Transverse colon (tissue), 4 donors: ENCODE measurements around the gene LAMA3. TPM values are rescaled to one million over a fixed set of nuclear protein-coding genes. Genes with fewer than 3 reads are reported as not detected.

Experiments used
- DNase-seq: peaks from one replicate; pipeline ENCODE4 v3.0.0-alpha.2; 2019
- H3K27ac ChIP-seq, 4 donors: fragments of 200-600 bp; sonication (generic); 2 replicates each; pipeline ENCODE4 v1.5.1; 2016 to 2018; ENCODE audit warnings: inconsistent platforms in 4 of 4
- H3K27me3 ChIP-seq: fragments of 200-600 bp; sonication (generic); 2 replicates; pipeline ENCODE4 v1.5.1; 2017; ENCODE audit warnings: inconsistent platforms
- H3K36me3 ChIP-seq, 4 donors: fragments of 200-600 bp; sonication (generic); 2 replicates each; pipeline ENCODE4 v1.5.1; 2017 to 2019; ENCODE audit warnings: inconsistent platforms in 4 of 4
- H3K4me1 ChIP-seq, 4 donors: fragments of 200-600 bp; sonication (generic); 2 replicates each; pipeline ENCODE4 v1.5.1; 2017 to 2020; ENCODE audit warnings: inconsistent platforms in 4 of 4
- H3K4me3 ChIP-seq, 4 donors: fragments of 200-600 bp; sonication (generic); 1 replicate in 1 of 4; 2 replicates in 3 of 4; pipeline versions ENCODE4 v1.5.1 to v1.6.1; 2017 to 2019; ENCODE audit warnings: inconsistent platforms in 4 of 4
- H3K9me3 ChIP-seq, 2 donors: fragments of 200-600 bp; sonication (generic); 2 replicates each; pipeline ENCODE4 v1.5.1; 2017 to 2019; ENCODE audit warnings: inconsistent platforms in 2 of 2
- EP300 ChIP-seq: sonication (generic); formaldehyde crosslinking; IDR thresholded peaks from one replicate; pipeline ENCODE4 v1.6.1; 2017; ENCODE audit warnings: antibody characterized with exemption, low read depth
- POLR2A ChIP-seq: fragments of 450-650 bp; IDR thresholded peaks from one replicate; pipeline ENCODE4 v1.6.1; 2016; ENCODE audit warnings: antibody characterized with exemption, mild to moderate bottlenecking, moderate library complexity
- POLR2AphosphoS5 ChIP-seq, 3 donors: sonication (generic); formaldehyde crosslinking; IDR thresholded peaks; one replicate each; pipeline ENCODE4 v1.6.1; 2016; ENCODE audit warnings: antibody characterized with exemption in 3 of 3
- WGBS, 2 donors: methylation state at CpG; one replicate each; pipeline ENCODE4 v1.1.5; 2018; ENCODE audit warnings: low coverage in 1 of 2; 5-methylcytosine and 5-hydroxymethylcytosine counted together
- in situ Hi-C, 4 donors: fragments of 200-750 bp; cut with MboI; loops; one replicate each; pipeline versions ENCODE4 v1.15.0 to v1.15.1; 2017; ENCODE audit warnings: low sequenced_read_pairs in 3 of 4, low pct_ligation_motif_present in 1 of 4, low pct_unique_long_range_greater_than_20kb in 1 of 4
- intact Hi-C: fragments of 100-400 bp; cut with DNase I; formaldehyde crosslinking; loops from one replicate; pipeline ENCODE4 v1.15.1; 2023; ENCODE audit warnings: low total_unique reads
- total RNA-seq, 4 donors: library from RNA; depleted of rRNA; stranded (reverse); fragments of >200 nt; gene quantifications; one replicate each; pipeline ENCODE4 v1.1.0, GENCODE V29; 2016
- TF ChIP-seq, protein P1 (sequence below), 5 experiments: fragments of 200-600 bp in 3 of 5; fragments of 450-650 bp in 2 of 5; sonication (generic) in 3 of 5; IDR thresholded peaks; 1 replicate in 2 of 5; 2 replicates in 3 of 5; pipeline ENCODE4 v1.5.1; 2016 to 2017; ENCODE audit warnings: antibody characterized with exemption in 5 of 5, inconsistent platforms in 3 of 5, mild to moderate bottlenecking in 2 of 5, moderate library complexity in 1 of 5

Gene LAMA3
- total RNA-seq, 4 donors from 2014 or later, result 17.5 to 71.8 (median 47.4) TPM

DNA sequence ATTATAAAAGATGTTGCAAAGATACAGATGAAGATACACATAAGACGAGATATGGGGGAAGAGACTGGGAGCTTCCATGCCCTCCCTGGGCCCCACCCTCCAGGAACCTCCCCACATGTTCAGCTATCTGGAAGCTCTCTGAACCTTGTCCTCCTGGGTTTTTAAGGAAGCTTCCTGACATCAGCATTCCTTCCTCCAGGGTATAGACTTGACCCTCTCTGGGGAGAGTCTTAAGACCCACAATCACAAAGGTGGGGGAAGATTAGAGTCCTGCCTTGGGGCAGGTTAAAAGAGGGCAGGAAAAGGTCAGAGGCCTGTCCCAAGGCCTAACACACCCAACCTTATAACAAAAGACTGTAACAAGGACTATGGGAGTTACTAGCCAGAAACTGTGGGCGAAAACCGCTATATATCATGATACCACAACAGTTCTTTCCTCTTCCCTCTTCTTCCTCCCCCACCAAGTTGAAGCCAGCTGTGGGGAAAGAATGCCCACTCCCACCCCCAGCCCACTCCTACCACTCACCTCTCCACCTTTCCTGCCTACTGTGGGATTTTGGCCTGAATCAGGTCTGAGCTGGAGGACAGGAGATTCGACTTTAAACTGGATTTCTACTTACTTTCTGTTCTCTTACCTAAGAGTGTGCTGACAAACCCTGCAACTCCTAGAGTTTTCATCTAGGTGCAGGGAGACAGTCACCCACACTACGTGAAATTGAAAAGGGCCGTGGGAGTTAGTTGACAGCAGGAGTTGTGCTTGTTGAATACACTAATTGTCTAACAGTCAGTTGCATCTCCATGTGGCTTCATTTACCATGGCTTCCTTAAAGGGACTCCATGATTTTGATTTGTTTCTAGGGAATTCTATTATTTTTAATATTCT, 105.0 kb downstream of the LAMA3 start:
- intact Hi-C loops, result no loop called here
- WGBS, 2 donors, result 85 to 87% methylated on average over 5 to 6 of the region's 6 CpGs
- in situ Hi-C loops, result loop anchor here in 1 of 4 donors (25.0 kb wide), 1 partner anchor 107 kb away; the partner anchor contains the start of gene LAMA3
- no peak for DNase-seq
- Histone ChIP-seq H3K27ac (no peak overlapping the region), H3K4me1 (no peaks in the 10 kb centered on the region), H3K4me3 (no peak overlapping the region), H3K27me3 (no peaks in the 10 kb centered on the region), H3K9me3 (no peaks in the 10 kb centered on the region), H3K36me3 (no peaks in the 10 kb centered on the region)
- TF ChIP-seq, protein P1, sequence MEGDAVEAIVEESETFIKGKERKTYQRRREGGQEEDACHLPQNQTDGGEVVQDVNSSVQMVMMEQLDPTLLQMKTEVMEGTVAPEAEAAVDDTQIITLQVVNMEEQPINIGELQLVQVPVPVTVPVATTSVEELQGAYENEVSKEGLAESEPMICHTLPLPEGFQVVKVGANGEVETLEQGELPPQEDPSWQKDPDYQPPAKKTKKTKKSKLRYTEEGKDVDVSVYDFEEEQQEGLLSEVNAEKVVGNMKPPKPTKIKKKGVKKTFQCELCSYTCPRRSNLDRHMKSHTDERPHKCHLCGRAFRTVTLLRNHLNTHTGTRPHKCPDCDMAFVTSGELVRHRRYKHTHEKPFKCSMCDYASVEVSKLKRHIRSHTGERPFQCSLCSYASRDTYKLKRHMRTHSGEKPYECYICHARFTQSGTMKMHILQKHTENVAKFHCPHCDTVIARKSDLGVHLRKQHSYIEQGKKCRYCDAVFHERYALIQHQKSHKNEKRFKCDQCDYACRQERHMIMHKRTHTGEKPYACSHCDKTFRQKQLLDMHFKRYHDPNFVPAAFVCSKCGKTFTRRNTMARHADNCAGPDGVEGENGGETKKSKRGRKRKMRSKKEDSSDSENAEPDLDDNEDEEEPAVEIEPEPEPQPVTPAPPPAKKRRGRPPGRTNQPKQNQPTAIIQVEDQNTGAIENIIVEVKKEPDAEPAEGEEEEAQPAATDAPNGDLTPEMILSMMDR (IDR thresholded peaks at IDR 0.05), result no peak
- TF ChIP-seq EP300, result no peak
- TF ChIP-seq POLR2AphosphoS5 (IDR thresholded peaks at IDR 0.05), result no peak
- TF ChIP-seq POLR2A, result no peak

DNA sequence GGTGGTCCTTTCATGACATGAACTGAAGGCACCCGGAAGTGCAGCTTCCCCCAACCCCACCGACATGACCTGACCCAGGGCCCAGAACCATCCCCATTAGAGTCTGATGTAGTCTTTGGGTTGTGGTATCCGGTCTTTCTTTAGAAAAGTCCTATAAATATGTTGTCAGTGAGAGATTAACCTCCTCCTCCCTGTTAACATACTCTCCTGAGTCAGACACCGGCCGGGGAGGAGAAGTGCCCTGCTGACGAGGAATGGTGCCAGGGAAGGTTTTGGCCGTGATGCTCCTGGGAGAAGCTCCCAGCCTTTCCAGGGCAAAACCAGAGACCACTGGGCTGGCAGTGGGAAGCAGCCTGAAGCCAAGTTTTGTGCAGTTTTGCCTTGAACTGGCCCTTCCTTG, 109.0 kb downstream of the LAMA3 start:
- in situ Hi-C loops (loop anchor here in 1 of 4 donors (25.0 kb wide), 1 partner anchor 111 kb away; the partner anchor contains the start of gene LAMA3), intact Hi-C loops (no loop called here)
- no peak for DNase-seq
- WGBS, 2 donors, result 74 to 80% methylated on average over 2 to 7 of the region's 7 CpGs
- Histone ChIP-seq H3K36me3 (no peaks in the 10 kb centered on the region), H3K4me1 (no peaks in the 10 kb centered on the region), H3K27me3 (no peaks in the 10 kb centered on the region), H3K27ac (no peak overlapping the region), H3K9me3 (no peaks in the 10 kb centered on the region), H3K4me3 (no peak overlapping the region)
- TF ChIP-seq, protein P1 (IDR thresholded peaks at IDR 0.05), result no peak
- TF ChIP-seq POLR2A, result no peak
- no peak for TF ChIP-seq POLR2AphosphoS5 (IDR thresholded peaks at IDR 0.05)
- no peak for TF ChIP-seq EP300

DNA sequence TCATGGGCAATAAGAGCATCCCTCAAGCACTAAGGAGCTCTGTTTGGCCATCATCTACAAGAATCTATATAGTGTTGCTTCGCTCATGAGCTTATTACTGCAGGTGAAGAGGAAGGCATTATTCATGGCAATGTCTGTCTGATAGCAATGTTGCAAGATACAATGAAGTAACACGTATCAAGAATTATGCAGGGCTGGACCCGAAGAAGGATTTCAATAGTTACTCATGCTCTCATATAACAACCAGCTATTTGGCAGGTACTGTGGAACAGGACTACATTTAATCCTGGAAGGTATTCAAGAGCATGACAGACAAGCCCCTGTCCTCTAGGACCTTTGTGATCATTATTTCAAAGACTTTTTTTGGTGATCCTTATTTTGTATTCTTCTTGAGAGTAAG, 109.6 kb downstream of the LAMA3 start:
- DNase-seq, result no peak
- TF ChIP-seq POLR2A, result no peak
- TF ChIP-seq, protein P1 (IDR thresholded peaks at IDR 0.05), result no peak
- no peaks in the 10 kb centered on the region for H3K9me3 ChIP-seq
- no peaks in the 10 kb centered on the region for H3K4me1 ChIP-seq
- no peaks in the 10 kb centered on the region for H3K27me3 ChIP-seq
- intact Hi-C loops (no loop called here), in situ Hi-C loops (loop anchor here in 1 of 4 donors (25.0 kb wide), 1 partner anchor 112 kb away; the partner anchor contains the start of gene LAMA3)
- H3K36me3 ChIP-seq, result no peaks in the 10 kb centered on the region
- H3K27ac ChIP-seq, result no peak overlapping the region
- WGBS, 2 donors, result 60 to 74% methylated on average over 3 of the region's 3 CpGs
- no peak overlapping the region for H3K4me3 ChIP-seq

DNA sequence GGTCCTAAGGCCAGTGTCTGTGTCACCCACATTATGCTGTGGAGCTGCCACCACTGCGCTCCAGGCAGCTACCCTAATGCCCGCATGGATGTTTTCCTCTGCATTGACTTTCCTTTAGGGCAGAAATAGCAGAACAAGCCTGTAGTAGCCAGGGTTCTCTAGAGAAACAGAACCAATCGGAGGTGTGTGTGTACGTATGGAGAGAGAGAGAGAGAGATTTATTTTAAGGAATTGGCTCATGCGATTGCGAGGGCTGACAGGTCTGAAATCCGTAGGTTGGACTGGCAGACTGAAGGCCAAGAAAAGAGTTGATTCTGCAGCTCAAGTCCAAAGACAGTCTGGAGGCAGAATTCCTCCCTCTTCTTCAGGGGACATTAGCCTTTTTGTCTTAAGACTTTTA, 110.3 kb downstream of the LAMA3 start:
- WGBS, 2 donors, result 94 to 100% methylated on average over 5 to 7 of the region's 7 CpGs
- intact Hi-C loops (no loop called here), in situ Hi-C loops (loop anchor here in 1 of 4 donors (25.0 kb wide), 1 partner anchor 112 kb away; the partner anchor contains the start of gene LAMA3)
- Histone ChIP-seq H3K9me3 (no peaks in the 10 kb centered on the region), H3K4me1 (no peaks in the 10 kb centered on the region), H3K36me3 (no peaks in the 10 kb centered on the region), H3K4me3 (no peak overlapping the region), H3K27me3 (no peaks in the 10 kb centered on the region), H3K27ac (no peak overlapping the region)
- TF ChIP-seq EP300 (no peak), POLR2A (no peak), POLR2AphosphoS5 (IDR thresholded peaks at IDR 0.05) (no peak)
- TF ChIP-seq, protein P1 (IDR thresholded peaks at IDR 0.05), result no peak
- DNase-seq, result no peak
